ENCODE data around the gene RYR1.
A peak's percentile ranks its signal among the peaks of the same experiment; 100 is the strongest.

RYR1 gene

DNA sequence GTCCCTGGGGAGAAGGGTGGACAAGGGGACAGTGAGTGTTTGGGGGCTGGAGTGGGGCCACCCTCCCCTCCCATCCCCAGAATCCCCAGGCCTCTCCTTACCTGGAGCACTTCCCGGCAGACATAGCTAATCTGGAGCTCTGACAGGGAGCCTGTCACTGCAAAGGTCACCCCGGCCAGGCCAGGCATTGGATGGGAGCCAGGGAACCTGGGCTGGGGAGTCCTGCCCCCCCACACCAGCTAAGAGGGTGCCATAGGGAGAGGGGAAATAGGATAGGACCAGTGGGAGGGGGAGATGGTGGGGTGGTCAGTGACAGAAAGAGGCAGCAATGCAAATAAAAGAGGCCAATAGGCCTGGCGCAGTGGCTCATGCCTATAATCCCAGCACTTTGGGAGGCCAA is 180.8 kb downstream of the RYR1 start:
- no peaks in the 10 kb centered on the region for H3K9me3 ChIP-seq
- TF ChIP-seq, protein P1, sequence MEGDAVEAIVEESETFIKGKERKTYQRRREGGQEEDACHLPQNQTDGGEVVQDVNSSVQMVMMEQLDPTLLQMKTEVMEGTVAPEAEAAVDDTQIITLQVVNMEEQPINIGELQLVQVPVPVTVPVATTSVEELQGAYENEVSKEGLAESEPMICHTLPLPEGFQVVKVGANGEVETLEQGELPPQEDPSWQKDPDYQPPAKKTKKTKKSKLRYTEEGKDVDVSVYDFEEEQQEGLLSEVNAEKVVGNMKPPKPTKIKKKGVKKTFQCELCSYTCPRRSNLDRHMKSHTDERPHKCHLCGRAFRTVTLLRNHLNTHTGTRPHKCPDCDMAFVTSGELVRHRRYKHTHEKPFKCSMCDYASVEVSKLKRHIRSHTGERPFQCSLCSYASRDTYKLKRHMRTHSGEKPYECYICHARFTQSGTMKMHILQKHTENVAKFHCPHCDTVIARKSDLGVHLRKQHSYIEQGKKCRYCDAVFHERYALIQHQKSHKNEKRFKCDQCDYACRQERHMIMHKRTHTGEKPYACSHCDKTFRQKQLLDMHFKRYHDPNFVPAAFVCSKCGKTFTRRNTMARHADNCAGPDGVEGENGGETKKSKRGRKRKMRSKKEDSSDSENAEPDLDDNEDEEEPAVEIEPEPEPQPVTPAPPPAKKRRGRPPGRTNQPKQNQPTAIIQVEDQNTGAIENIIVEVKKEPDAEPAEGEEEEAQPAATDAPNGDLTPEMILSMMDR (IDR thresholded peaks at IDR 0.05), result no peak
- H3K4me1 ChIP-seq, result peaks cover 0 to 12% (median 9%) of the 10 kb centered on the region in 4 donors
- DNase-seq, result no peak
- H3K27me3 ChIP-seq, result no peaks in the 10 kb centered on the region
- H3K4me3 ChIP-seq, result no peak overlapping the region
- no peaks in the 10 kb centered on the region for H3K36me3 ChIP-seq
- no peak overlapping the region for H3K27ac ChIP-seq
- intact Hi-C loops (cut with DNase I; ENCODE audit: low total_unique reads), result loop anchor here (10.0 kb wide), 1 partner anchor 291 kb away; no protein-coding TSS in a partner anchor

DNA sequence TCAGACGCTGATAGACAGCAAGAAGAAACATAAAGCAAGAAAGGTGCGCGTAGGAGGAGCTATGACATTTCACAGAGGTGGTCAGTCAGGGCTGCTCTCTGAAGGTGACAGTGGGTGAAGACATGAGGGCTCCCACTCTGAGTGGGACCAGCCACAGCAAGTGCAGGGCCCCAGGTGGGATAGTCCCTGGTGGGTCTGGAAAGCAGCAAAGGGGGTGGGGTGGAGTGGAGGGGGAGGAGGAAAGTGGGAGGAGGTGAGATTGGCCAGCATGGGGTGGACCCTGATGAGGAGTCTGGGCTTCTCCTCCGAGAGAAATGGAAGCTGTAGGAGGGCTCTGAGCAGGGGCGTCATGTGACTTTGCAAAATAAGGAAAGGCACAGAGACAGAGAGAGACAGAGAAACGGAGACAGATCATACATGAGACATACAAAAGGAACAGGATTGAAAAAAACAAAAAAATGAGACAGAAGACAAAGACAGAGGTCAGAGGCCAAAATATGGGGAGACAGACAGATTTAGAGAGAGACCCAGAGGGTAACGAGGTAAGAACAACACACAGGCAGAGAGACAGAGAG is 181.6 kb downstream of the RYR1 start:
- peaks cover 0 to under 1% (median 0%) of the 10 kb centered on the region in 3 donors for H3K36me3 ChIP-seq
- no peak overlapping the region for H3K27ac ChIP-seq
- H3K27me3 ChIP-seq, result no peaks in the 10 kb centered on the region
- TF ChIP-seq, protein P1 (IDR thresholded peaks at IDR 0.05), result no peak
- H3K4me1 ChIP-seq, result peaks cover 0 to 20% (median 16%) of the 10 kb centered on the region in 4 donors
- no peak overlapping the region for H3K4me3 ChIP-seq
- no peaks in the 10 kb centered on the region for H3K9me3 ChIP-seq
- DNase-seq, result no peak
- intact Hi-C loops (cut with DNase I; ENCODE audit: low total_unique reads), result loop anchor here (5.0 to 10.0 kb wide), 2 partner anchors 218 to 290 kb away; no protein-coding TSS in a partner anchor

DNA sequence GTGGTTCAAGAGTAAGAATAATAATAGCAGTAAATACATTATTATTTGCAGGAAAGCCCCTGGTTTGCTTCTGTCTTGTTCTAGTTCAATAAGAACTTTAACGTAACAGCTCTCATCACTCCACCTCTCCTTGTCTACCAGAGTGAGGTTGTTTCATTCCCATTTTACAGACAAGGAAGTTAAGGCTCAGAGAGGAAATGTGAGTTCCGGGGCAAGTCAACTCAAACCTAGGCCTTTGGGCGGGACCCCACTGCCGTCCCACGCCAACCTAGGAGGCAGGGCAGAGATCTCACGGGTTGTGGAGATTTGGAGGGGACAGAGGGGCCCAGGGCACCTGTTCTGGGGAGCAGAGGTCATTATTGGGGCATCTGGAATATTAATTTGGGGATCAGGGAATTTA is 182.8 kb downstream of the RYR1 start:
- Histone ChIP-seq H3K4me1 (peaks cover 0 to 25% (median 19%) of the 10 kb centered on the region in 4 donors), H3K27me3 (no peaks in the 10 kb centered on the region), H3K36me3 (peaks cover 9 to 12% (median 11%) of the 10 kb centered on the region in 3 donors), H3K9me3 (no peaks in the 10 kb centered on the region), H3K27ac (no peak overlapping the region), H3K4me3 (no peak overlapping the region)
- DNase-seq, result no peak
- intact Hi-C loops (cut with DNase I; ENCODE audit: low total_unique reads), result loop anchor here (5.0 to 10.0 kb wide), 2 partner anchors 219 to 289 kb away; no protein-coding TSS in a partner anchor
- TF ChIP-seq, protein P1 (IDR thresholded peaks at IDR 0.05), result no peak

DNA sequence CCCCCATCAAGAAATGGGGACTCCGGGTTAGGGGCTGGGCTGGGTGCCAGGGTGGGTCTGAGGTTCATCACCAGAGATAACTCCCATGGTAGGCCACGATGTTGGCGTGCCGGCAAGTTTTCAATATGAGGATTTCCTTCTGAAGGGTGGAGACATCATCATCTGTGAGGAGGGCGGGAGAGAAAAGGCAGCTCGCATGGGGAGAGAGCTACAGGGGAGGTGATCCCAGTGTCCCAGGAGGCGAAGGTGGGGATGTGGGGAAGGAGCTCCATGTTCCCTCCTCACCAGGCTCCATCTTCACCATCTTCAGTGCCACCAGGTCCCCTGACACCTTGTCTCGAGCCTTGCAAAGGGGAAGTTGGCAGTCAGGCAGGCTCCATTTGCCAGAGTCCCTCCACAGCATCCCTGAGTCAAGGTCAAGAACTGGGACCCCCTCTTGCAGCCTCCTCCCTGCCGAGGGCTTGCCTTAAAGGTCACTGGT is 183.8 kb downstream of the RYR1 start:
- H3K4me3 ChIP-seq, result peak overlapping the region; percentile 90 to 98
- intact Hi-C loops (cut with DNase I; ENCODE audit: low total_unique reads), result loop anchor here (5.0 to 10.0 kb wide), 2 partner anchors 220 to 287 kb away; no protein-coding TSS in a partner anchor
- no peak overlapping the region for H3K27ac ChIP-seq
- H3K36me3 ChIP-seq, result peaks cover 19 to 23% (median 20%) of the 10 kb centered on the region in 3 donors
- DNase-seq, result no peak
- no peaks in the 10 kb centered on the region for H3K27me3 ChIP-seq
- H3K4me1 ChIP-seq, result peaks cover 0 to 25% (median 19%) of the 10 kb centered on the region in 4 donors
- H3K9me3 ChIP-seq, result no peaks in the 10 kb centered on the region
- TF ChIP-seq, protein P1 (IDR thresholded peaks at IDR 0.05), result no peak

DNA sequence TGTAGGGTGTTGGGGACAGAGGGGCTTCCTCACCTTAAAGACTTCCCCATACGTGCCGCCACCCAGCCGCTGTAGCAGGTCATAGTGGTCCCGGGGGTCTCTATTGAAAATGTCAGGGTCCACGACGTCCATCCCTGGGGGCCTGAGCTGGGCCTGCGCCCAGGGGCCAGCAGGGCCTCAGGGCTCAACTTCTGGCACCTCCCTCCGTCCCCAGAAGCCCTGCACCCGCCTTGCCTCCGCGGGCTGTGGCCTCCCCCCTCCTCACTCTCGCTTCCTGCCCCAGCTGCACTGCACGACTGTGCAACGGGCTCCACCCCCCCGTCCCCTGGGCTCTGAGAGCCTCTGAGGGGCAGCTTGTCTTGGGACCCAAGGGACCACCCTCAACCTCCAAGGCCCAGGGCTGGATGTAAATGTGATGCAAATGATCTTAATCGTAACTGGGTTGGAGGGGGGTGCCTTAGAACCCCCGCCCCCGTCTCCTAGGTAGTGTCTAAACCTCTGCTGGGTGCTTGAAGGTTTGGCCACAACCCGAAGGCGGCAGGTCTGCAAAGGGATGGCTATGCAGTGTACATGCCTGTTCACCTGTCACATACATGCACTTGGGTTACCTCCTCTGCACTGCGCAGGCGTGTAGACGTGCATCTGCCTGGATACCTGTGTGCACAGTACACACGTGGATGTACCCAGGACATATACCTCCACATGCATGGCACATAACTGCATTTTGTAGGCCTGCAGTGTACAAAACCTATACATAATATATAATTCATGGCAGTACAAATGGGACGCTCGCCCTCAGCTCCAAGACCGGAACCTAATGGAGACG is 184.5 kb downstream of the RYR1 start, which contains the start of gene MAP4K1:
TSS of gene MAP4K1 (minus strand) at position 190 of the 826 bp plus-strand sequence. CDS start at position 132, 58 bp downstream.
- peak in 1 of 2 donors; percentile 29 for DNase-seq
- Histone ChIP-seq H3K4me1 (peaks cover 0 to 25% (median 19%) of the 10 kb centered on the region in 4 donors), H3K27ac (peak within 1 kb of the TSS; percentile 77 to 83), H3K9me3 (no peaks in the 10 kb centered on the region), H3K4me3 (peak within 1 kb of the TSS; percentile 90 to 98), H3K27me3 (no peaks in the 10 kb centered on the region), H3K36me3 (peaks cover 24 to 29% (median 24%) of the 10 kb centered on the region in 3 donors)
- TF ChIP-seq, protein P1 (IDR thresholded peaks at IDR 0.05), result no peak
- intact Hi-C loops (cut with DNase I; ENCODE audit: low total_unique reads), result loop anchor here (5.0 to 10.0 kb wide), 2 partner anchors 221 to 287 kb away; no protein-coding TSS in a partner anchor
